ENCODE measurements around the gene C1RL. TPM values are rescaled to one million over a fixed set of nuclear protein-coding genes. Genes with fewer than 3 reads are reported as not detected.

C1RL gene
- total RNA-seq, 1 donor from 2014 or later: 11.0 TPM

DNA sequence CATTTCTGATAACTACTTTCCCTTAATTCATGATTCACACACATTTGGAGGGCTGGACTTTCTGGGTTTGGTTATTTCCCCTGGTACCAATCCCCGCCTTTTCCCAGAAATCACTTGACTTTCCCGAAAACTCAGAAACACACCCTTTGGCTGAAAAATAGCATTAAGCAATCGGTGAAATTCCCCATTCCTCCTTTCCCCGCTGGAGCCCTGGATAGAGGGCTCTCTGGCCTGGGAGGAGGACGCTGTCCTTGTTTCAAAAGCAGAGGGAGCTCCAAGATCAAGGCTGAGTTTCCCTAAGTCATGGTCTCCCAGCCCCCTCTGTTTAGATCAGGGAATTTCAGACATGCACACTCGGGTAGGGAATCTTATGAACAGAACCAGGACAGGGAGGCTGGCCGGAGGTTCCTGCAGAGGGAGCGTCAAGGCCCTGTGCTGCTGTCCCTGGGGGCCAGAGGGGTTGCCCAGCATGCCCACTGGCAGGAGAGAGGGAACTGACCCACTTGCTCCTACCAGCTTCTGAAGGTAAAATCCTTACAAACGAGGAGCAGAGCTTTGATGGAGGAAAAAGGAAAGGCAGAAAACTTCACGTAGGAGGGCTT, 48.6 kb downstream of the C1RL start, which contains the start of gene C1S:
Gene C1S, plus strand, starts transcription at position 366 of the 602 bp plus-strand sequence. CDS start 1,195 bp downstream, outside the sequence.
- no peaks in the 10 kb centered on the region for H3K79me2 ChIP-seq (ENCODE audit: insufficient read depth, low read length)
- no peaks in the 10 kb centered on the region for H4K20me1 ChIP-seq (ENCODE audit: insufficient read depth, low read length)
- no peak within 1 kb of the TSS for H3K4me3 ChIP-seq (ENCODE audit: insufficient read depth, low read depth, low read length)
- H3K4me1 ChIP-seq (ENCODE audit: insufficient read depth, low read length): peaks cover 5% of the 10 kb centered on the region
- Mint-ChIP-seq H3K4me3 (ENCODE audit: unreplicated experiment) (peak within 1 kb of the TSS; percentile 69), H3K27ac (ENCODE audit: unreplicated experiment) (peak within 1 kb of the TSS; percentile 86), H3K36me3 (ENCODE audit: low read depth, unreplicated experiment) (no peaks in the 10 kb centered on the region), H3K27me3 (ENCODE audit: low read depth, unreplicated experiment) (peaks cover 34% of the 10 kb centered on the region), H3K4me1 (ENCODE audit: low read depth, unreplicated experiment) (peaks cover 8% of the 10 kb centered on the region), H3K9me3 (ENCODE audit: unreplicated experiment) (no peaks in the 10 kb centered on the region)
- peak; percentile 92 for DNase-seq (ENCODE audit: low read depth)
- H2AFZ ChIP-seq (ENCODE audit: low read depth, low read length): no peak within 1 kb of the TSS
- peaks cover 17% of the 10 kb centered on the region for H3K27me3 ChIP-seq (ENCODE audit: insufficient read depth, low read length)
- no peak for FAIRE-seq
- H3K9ac ChIP-seq (ENCODE audit: low read length): peak within 1 kb of the TSS; percentile 46
- no peak within 1 kb of the TSS for H3K27ac ChIP-seq (ENCODE audit: low read depth, low read length)
- no peak for TF ChIP-seq EZH2 (IDR thresholded peaks at IDR 0.05; ENCODE audit: insufficient read depth, low read length)
- TF ChIP-seq, protein P1, sequence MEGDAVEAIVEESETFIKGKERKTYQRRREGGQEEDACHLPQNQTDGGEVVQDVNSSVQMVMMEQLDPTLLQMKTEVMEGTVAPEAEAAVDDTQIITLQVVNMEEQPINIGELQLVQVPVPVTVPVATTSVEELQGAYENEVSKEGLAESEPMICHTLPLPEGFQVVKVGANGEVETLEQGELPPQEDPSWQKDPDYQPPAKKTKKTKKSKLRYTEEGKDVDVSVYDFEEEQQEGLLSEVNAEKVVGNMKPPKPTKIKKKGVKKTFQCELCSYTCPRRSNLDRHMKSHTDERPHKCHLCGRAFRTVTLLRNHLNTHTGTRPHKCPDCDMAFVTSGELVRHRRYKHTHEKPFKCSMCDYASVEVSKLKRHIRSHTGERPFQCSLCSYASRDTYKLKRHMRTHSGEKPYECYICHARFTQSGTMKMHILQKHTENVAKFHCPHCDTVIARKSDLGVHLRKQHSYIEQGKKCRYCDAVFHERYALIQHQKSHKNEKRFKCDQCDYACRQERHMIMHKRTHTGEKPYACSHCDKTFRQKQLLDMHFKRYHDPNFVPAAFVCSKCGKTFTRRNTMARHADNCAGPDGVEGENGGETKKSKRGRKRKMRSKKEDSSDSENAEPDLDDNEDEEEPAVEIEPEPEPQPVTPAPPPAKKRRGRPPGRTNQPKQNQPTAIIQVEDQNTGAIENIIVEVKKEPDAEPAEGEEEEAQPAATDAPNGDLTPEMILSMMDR (IDR thresholded peaks at IDR 0.05; ENCODE audit: insufficient read depth, low read depth, low read length): peak; percentile 48
- H3K36me3 ChIP-seq (ENCODE audit: insufficient read depth, low read length): no peaks in the 10 kb centered on the region
- H3K4me2 ChIP-seq (ENCODE audit: low read length): peak within 1 kb of the TSS; percentile 59
- no peaks in the 10 kb centered on the region for H3K9me3 ChIP-seq (ENCODE audit: insufficient read depth, low read depth, low read length)

DNA sequence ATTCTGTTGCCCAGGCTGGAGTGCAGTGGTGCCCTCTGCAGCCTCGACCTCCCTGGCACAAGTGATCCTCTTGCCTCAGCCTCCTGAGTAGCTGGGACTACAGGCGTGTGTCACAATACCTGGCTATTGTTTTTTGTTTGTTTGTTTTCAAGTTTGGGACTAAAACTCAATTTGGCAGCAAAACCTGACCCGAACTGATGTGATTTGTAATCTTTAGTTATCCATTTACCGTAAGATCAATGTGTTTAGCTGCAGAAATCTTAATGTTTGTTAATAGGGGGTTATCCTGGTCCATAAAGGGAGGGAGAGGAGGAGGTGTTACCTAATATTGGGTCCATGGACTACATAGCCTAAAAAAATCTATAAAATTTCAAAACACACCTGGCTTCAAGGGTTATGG, 49.2 kb downstream of the C1RL start:
- no peaks in the 10 kb centered on the region for H3K9me3 Mint-ChIP-seq (ENCODE audit: unreplicated experiment)
- no peak overlapping the region for H3K9ac ChIP-seq (ENCODE audit: low read length)
- H3K36me3 ChIP-seq (ENCODE audit: insufficient read depth, low read length): no peaks in the 10 kb centered on the region
- no peak for TF ChIP-seq EZH2 (IDR thresholded peaks at IDR 0.05; ENCODE audit: insufficient read depth, low read length)
- TF ChIP-seq, protein P1 (IDR thresholded peaks at IDR 0.05; ENCODE audit: insufficient read depth, low read depth, low read length): no peak
- H3K79me2 ChIP-seq (ENCODE audit: insufficient read depth, low read length): no peaks in the 10 kb centered on the region
- peaks cover 5% of the 10 kb centered on the region for H3K4me1 ChIP-seq (ENCODE audit: insufficient read depth, low read length)
- no peak overlapping the region for H2AFZ ChIP-seq (ENCODE audit: low read depth, low read length)
- FAIRE-seq: no peak
- no peak overlapping the region for H3K4me2 ChIP-seq (ENCODE audit: low read length)
- no peak overlapping the region for H3K4me3 ChIP-seq (ENCODE audit: insufficient read depth, low read depth, low read length)
- H3K27me3 ChIP-seq (ENCODE audit: insufficient read depth, low read length): peaks cover 14% of the 10 kb centered on the region
- H3K4me3 Mint-ChIP-seq (ENCODE audit: unreplicated experiment): no peak overlapping the region
- no peak overlapping the region for H3K27ac Mint-ChIP-seq (ENCODE audit: unreplicated experiment)
- no peaks in the 10 kb centered on the region for H4K20me1 ChIP-seq (ENCODE audit: insufficient read depth, low read length)
- H3K36me3 Mint-ChIP-seq (ENCODE audit: low read depth, unreplicated experiment): no peaks in the 10 kb centered on the region
- H3K4me1 Mint-ChIP-seq (ENCODE audit: low read depth, unreplicated experiment): peaks cover 8% of the 10 kb centered on the region
- H3K27ac ChIP-seq (ENCODE audit: low read depth, low read length): no peak overlapping the region
- DNase-seq (ENCODE audit: low read depth): no peak
- H3K27me3 Mint-ChIP-seq (ENCODE audit: low read depth, unreplicated experiment): peaks cover 38% of the 10 kb centered on the region
- H3K9me3 ChIP-seq (ENCODE audit: insufficient read depth, low read depth, low read length): no peaks in the 10 kb centered on the region

DNA sequence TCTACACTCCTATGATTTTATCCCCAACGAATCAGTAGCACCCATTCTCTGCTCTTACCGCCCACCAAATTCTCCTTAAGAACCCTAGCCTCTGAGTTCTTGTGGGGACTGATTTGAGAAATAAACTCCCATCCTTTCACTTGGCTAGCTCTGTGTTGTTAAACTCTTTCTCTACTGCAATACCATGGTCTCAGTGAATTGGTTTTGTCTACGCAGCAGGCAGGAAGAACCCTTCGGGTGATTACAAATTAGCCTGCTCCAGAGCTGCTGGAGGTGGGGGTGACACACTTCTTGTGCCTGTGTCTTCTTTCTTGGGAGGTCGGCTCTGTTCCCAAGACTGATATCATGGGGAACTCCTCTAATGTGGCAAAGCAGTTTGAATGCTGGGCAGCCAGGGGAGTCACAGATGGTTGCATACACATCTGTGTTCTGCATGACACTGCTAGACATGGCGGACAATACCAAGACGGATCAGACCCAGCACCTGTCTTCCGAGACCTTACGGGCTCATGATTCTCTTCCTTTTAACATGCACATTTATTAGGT, 50.1 kb downstream of the C1RL start:
- no peaks in the 10 kb centered on the region for H3K79me2 ChIP-seq (ENCODE audit: insufficient read depth, low read length)
- H4K20me1 ChIP-seq (ENCODE audit: insufficient read depth, low read length): no peaks in the 10 kb centered on the region
- Mint-ChIP-seq H3K4me1 (ENCODE audit: low read depth, unreplicated experiment) (peaks cover 8% of the 10 kb centered on the region), H3K27ac (ENCODE audit: unreplicated experiment) (no peak overlapping the region), H3K4me3 (ENCODE audit: unreplicated experiment) (no peak overlapping the region), H3K36me3 (ENCODE audit: low read depth, unreplicated experiment) (no peaks in the 10 kb centered on the region), H3K27me3 (ENCODE audit: low read depth, unreplicated experiment) (peaks cover 40% of the 10 kb centered on the region), H3K9me3 (ENCODE audit: unreplicated experiment) (no peaks in the 10 kb centered on the region)
- H3K4me3 ChIP-seq (ENCODE audit: insufficient read depth, low read depth, low read length): no peak overlapping the region
- no peak overlapping the region for H3K9ac ChIP-seq (ENCODE audit: low read length)
- no peak overlapping the region for H2AFZ ChIP-seq (ENCODE audit: low read depth, low read length)
- peaks cover 14% of the 10 kb centered on the region for H3K27me3 ChIP-seq (ENCODE audit: insufficient read depth, low read length)
- FAIRE-seq (no peak), DNase-seq (ENCODE audit: low read depth) (no peak)
- H3K36me3 ChIP-seq (ENCODE audit: insufficient read depth, low read length): no peaks in the 10 kb centered on the region
- peaks cover 5% of the 10 kb centered on the region for H3K4me1 ChIP-seq (ENCODE audit: insufficient read depth, low read length)
- H3K4me2 ChIP-seq (ENCODE audit: low read length): no peak overlapping the region
- TF ChIP-seq EZH2 (IDR thresholded peaks at IDR 0.05; ENCODE audit: insufficient read depth, low read length): no peak
- TF ChIP-seq, protein P1 (IDR thresholded peaks at IDR 0.05; ENCODE audit: insufficient read depth, low read depth, low read length): no peak
- H3K9me3 ChIP-seq (ENCODE audit: insufficient read depth, low read depth, low read length): no peaks in the 10 kb centered on the region
- no peak overlapping the region for H3K27ac ChIP-seq (ENCODE audit: low read depth, low read length)

Measured in astrocyte (in vitro differentiated cells and primary cell).